A549 (cell line): ENCODE measurements around the gene MED28.
"Not testable (repeated sequence)": the region's sequence is repeated elsewhere in the genome, so short reads cannot be mapped to it uniquely, and the experiment has no call there.

Experiments used
- CEBPB ChIP-seq, 2 experiments: fragments of >200 bp in 1 of 2; sonication (Bioruptor Twin) in 1 of 2; formaldehyde crosslinking in 1 of 2; IDR thresholded peaks; 2 replicates each; pipeline ENCODE4 v1.6.1; 2012 to 2016
- KDM1A ChIP-seq: fragments of 200-600 bp; sonication (generic); IDR thresholded peaks from 2 replicates; pipeline ENCODE4 v1.6.1; 2016; ENCODE audit warnings: low read depth, mild to moderate bottlenecking
- POLR2A ChIP-seq: IDR thresholded peaks from 2 replicates; pipeline ENCODE4 v1.6.1; 2012; ENCODE audit warnings: mild to moderate bottlenecking, low read length
- SMC3 ChIP-seq: fragments of >200 bp; sonication (Bioruptor Twin); formaldehyde crosslinking; IDR thresholded peaks from 3 replicates; pipeline ENCODE4 v1.6.1; 2018; ENCODE audit warnings: inconsistent platforms
- SREBF2 ChIP-seq: fragments of 450-650 bp; IDR thresholded peaks from 2 replicates; pipeline ENCODE4 v1.6.1; 2014; ENCODE audit warnings: mild to moderate bottlenecking, moderate library complexity
- TF ChIP-seq, protein P1 (sequence below): IDR thresholded peaks from 2 replicates; pipeline ENCODE4 v1.6.1; 2012
- TF ChIP-seq, protein P2 (sequence below): fragments of >200 bp; sonication (Bioruptor Twin); formaldehyde crosslinking; IDR thresholded peaks from 3 replicates; pipeline ENCODE4 v1.5.1; 2016
- TF ChIP-seq, protein P3 (sequence below): fragments of >200 bp; sonication (Bioruptor Twin); formaldehyde crosslinking; IDR thresholded peaks from 3 replicates; pipeline ENCODE4 v1.6.1; 2016

DNA sequence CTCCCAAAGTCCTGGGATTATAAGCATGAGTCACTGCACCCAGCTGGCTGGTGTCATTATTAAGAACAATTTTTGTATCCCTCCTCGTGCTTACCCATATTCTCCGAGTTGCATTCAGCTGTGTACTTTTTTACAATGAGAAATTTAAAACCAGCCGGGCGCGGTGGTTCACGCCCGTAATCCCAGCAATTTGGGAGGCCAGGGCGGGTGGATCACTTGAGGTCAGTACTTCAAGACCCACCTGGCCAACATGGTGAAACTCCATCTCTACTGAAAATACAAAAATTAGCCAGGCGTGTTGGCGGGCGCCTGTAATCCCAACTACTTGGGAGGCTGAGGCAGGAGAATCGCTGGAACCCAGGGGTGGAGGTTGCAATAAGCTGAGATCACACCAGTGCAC lies 39.3 kb upstream of the MED28 start:
- TF ChIP-seq SREBF2; POLR2A; CEBPB (IDR thresholded peaks at IDR 0.05); SMC3; KDM1A: not testable (repeated sequence)
- TF ChIP-seq, protein P1, sequence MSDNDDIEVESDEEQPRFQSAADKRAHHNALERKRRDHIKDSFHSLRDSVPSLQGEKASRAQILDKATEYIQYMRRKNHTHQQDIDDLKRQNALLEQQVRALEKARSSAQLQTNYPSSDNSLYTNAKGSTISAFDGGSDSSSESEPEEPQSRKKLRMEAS, result not testable (repeated sequence)
- TF ChIP-seq, protein P2, sequence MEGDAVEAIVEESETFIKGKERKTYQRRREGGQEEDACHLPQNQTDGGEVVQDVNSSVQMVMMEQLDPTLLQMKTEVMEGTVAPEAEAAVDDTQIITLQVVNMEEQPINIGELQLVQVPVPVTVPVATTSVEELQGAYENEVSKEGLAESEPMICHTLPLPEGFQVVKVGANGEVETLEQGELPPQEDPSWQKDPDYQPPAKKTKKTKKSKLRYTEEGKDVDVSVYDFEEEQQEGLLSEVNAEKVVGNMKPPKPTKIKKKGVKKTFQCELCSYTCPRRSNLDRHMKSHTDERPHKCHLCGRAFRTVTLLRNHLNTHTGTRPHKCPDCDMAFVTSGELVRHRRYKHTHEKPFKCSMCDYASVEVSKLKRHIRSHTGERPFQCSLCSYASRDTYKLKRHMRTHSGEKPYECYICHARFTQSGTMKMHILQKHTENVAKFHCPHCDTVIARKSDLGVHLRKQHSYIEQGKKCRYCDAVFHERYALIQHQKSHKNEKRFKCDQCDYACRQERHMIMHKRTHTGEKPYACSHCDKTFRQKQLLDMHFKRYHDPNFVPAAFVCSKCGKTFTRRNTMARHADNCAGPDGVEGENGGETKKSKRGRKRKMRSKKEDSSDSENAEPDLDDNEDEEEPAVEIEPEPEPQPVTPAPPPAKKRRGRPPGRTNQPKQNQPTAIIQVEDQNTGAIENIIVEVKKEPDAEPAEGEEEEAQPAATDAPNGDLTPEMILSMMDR, result not testable (repeated sequence)
- TF ChIP-seq, protein P3, sequence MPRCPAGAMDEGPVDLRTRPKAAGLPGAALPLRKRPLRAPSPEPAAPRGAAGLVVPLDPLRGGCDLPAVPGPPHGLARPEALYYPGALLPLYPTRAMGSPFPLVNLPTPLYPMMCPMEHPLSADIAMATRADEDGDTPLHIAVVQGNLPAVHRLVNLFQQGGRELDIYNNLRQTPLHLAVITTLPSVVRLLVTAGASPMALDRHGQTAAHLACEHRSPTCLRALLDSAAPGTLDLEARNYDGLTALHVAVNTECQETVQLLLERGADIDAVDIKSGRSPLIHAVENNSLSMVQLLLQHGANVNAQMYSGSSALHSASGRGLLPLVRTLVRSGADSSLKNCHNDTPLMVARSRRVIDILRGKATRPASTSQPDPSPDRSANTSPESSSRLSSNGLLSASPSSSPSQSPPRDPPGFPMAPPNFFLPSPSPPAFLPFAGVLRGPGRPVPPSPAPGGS, result not testable (repeated sequence)
